Neuronal stem cell (in vitro differentiated cells): ENCODE measurements around the gene CNOT8.
A peak's percentile ranks its signal among the peaks of the same experiment; 100 is the strongest.

Experiments used
- DNase-seq: peaks from one replicate; pipeline ENCODE4 v3.0.0-alpha.2; 2013; ENCODE audit warnings: low spot score
- H2AFZ ChIP-seq: one replicate; pipeline ENCODE4 v1.6.1; 2013; ENCODE audit warnings: mild to moderate bottlenecking, low read length, inconsistent platforms
- H2AK5ac ChIP-seq: 2 replicates; pipeline ENCODE4 v1.6.1; 2013; ENCODE audit warnings: low read depth, mild to moderate bottlenecking, inconsistent platforms, low read length, moderate library complexity, mixed read lengths
- H2BK120ac ChIP-seq: 2 replicates; pipeline ENCODE4 v1.6.1; 2013; ENCODE audit warnings: low read depth, mild to moderate bottlenecking, inconsistent platforms, low read length, moderate library complexity, mixed read lengths
- H2BK12ac ChIP-seq: one replicate; pipeline ENCODE4 v1.6.1; 2013; ENCODE audit warnings: low read length, inconsistent platforms
- H2BK15ac ChIP-seq: 2 replicates; pipeline ENCODE4 v1.6.1; 2013; ENCODE audit warnings: mild to moderate bottlenecking, low read length, inconsistent platforms, mixed read lengths
- H2BK5ac ChIP-seq: one replicate; pipeline ENCODE4 v1.6.1; 2013; ENCODE audit warnings: inconsistent platforms, mild to moderate bottlenecking, low read length, moderate library complexity
- H3K14ac ChIP-seq: one replicate; pipeline ENCODE4 v1.6.1; 2013; ENCODE audit warnings: low read length, inconsistent platforms
- H3K18ac ChIP-seq: 2 replicates; pipeline ENCODE4 v1.6.1; 2013; ENCODE audit warnings: low read length, inconsistent platforms
- H3K23ac ChIP-seq: 2 replicates; pipeline ENCODE4 v1.6.1; 2013; ENCODE audit warnings: low read depth, mild to moderate bottlenecking, mixed read lengths, low read length, inconsistent platforms; ENCODE audit not compliant: poor library complexity
- H3K27ac ChIP-seq: replicated peaks from 3 replicates; pipeline ENCODE4 v1.5.1; 2013; ENCODE audit warnings: low read length, inconsistent platforms
- H3K27me3 ChIP-seq, 3 experiments: 2 replicates each; pipeline ENCODE4 v1.6.1; 2013; ENCODE audit warnings: low read length in 3 of 3, mild to moderate bottlenecking in 2 of 3, inconsistent platforms in 1 of 3, low read depth in 1 of 3, mixed read lengths in 1 of 3, moderate library complexity in 1 of 3; ENCODE audit not compliant: control insufficient read depth in 3 of 3, insufficient read depth in 3 of 3
- H3K36me3 ChIP-seq, 2 donors: replicated peaks in 1 of 2; 2 replicates each; pipeline ENCODE4 v1.6.1; 2013; ENCODE audit warnings: low read length in 2 of 2; ENCODE audit not compliant: control insufficient read depth in 2 of 2, insufficient read depth in 2 of 2
- H3K4ac ChIP-seq: 2 replicates; pipeline ENCODE4 v1.6.1; 2013; ENCODE audit warnings: inconsistent platforms, mild to moderate bottlenecking, low read length, moderate library complexity
- H3K4me1 ChIP-seq, 2 donors: 1 replicate in 1 of 2; 2 replicates in 1 of 2; pipeline ENCODE4 v1.6.1; 2013; ENCODE audit warnings: low read length in 2 of 2, low read depth in 1 of 2; ENCODE audit not compliant: control insufficient read depth in 2 of 2, insufficient read depth in 1 of 2
- H3K4me2 ChIP-seq: one replicate; pipeline ENCODE4 v1.6.1; 2013; ENCODE audit warnings: mild to moderate bottlenecking, low read length, inconsistent platforms; ENCODE audit not compliant: insufficient read depth, poor library complexity, severe bottlenecking
- H3K4me3 ChIP-seq, 2 donors: 2 replicates each; pipeline ENCODE4 v1.5.1; 2013; ENCODE audit warnings: low read length in 2 of 2, mild to moderate bottlenecking in 2 of 2, inconsistent platforms in 1 of 2, moderate library complexity in 1 of 2
- H3K79me1 ChIP-seq: one replicate; pipeline ENCODE4 v1.6.1; 2013; ENCODE audit warnings: low read depth, mild to moderate bottlenecking, inconsistent platforms, low read length, moderate library complexity
- H3K9ac ChIP-seq: one replicate; pipeline ENCODE4 v1.6.1; 2013; ENCODE audit warnings: mild to moderate bottlenecking, low read depth, low read length, inconsistent platforms; ENCODE audit not compliant: poor library complexity
- H3K9me3 ChIP-seq, 2 donors: replicated peaks in 1 of 2; 2 replicates each; pipeline versions ENCODE3 to v1.6.1; 2013; ENCODE audit warnings: low read length in 2 of 2, mild to moderate bottlenecking in 2 of 2, inconsistent platforms in 1 of 2, low read depth in 1 of 2, mixed read lengths in 1 of 2, moderate library complexity in 1 of 2; ENCODE audit not compliant: control insufficient read depth in 2 of 2, insufficient read depth in 1 of 2
- H4K8ac ChIP-seq: one replicate; pipeline ENCODE4 v1.6.1; 2013; ENCODE audit warnings: low read depth, mild to moderate bottlenecking, inconsistent platforms, low read length, moderate library complexity
- H4K91ac ChIP-seq: one replicate; pipeline ENCODE4 v1.6.1; 2013; ENCODE audit warnings: low read length, low read depth, mild to moderate bottlenecking, inconsistent platforms; ENCODE audit not compliant: poor library complexity
- WGBS, 2 donors: extraction: QIAGEN DNeasy Blood & Tissue Kit; methylation state at CpG; one replicate each; pipeline ENCODE4 v1.1.7; 2013; ENCODE audit warnings: missing lambda C conversion rate in 2 of 2, mixed read lengths in 1 of 2; ENCODE audit not compliant: insufficient read length in 2 of 2, insufficient replicate concordance in 1 of 2; ENCODE audit errors: extremely low coverage in 2 of 2; 5-methylcytosine and 5-hydroxymethylcytosine counted together

The CNOT8 gene

DNA sequence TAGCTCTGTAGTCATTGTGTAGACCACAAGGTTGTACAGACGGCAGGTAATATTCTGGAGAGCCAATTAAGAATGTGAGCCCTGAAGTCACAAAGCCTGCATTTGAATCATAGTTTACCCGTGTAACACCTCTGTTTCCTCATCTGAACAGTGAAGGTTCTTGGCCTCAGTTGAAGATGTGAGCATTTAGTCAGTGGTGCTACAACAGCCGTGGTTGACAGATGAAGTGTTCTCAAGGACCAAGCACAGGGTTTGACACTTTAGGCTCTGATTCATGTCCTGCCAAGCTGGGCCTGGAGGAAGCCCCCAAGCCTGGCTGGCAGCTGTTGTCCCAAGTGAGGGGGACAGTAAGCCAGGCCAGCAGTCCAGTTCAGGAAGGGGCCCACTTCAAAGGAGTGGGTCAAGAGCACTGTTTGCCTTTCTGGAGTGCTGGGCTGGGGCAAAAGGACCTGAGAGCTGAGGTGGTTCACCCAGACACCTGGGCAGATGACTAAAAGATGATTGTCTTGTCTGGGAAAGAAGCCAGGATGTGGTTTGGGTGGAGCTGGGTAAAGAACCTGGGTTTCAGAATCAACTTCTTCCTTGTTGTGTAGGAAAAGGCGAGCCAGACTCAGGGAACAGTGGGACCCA, 28.7 kb upstream of the CNOT8 start:
- Histone ChIP-seq H3K27me3 (no peaks in the 10 kb centered on the region), H2BK5ac (no peak overlapping the region), H3K9me3 (no peaks in the 10 kb centered on the region), H3K4me1 (no peaks in the 10 kb centered on the region), H3K23ac (no peak overlapping the region), H3K4me2 (no peak overlapping the region), H4K91ac (no peak overlapping the region), H3K4me3 (no peak overlapping the region), H2AFZ (no peak overlapping the region), H2BK15ac (no peak overlapping the region), H3K4ac (no peak overlapping the region), H2AK5ac (no peak overlapping the region), H3K18ac (no peak overlapping the region), H3K14ac (no peak overlapping the region), H3K27ac (no peak overlapping the region), H3K36me3 (peaks cover 5 to 36% of the 10 kb centered on the region in 2 donors), H4K8ac (no peak overlapping the region), H3K9ac (no peak overlapping the region), H2BK120ac (no peak overlapping the region), H3K79me1 (no peaks in the 10 kb centered on the region), H2BK12ac (no peak overlapping the region)
- WGBS, 2 donors = no CpG with 5 or more reads among the region's 4 CpGs
- no peak for DNase-seq

DNA sequence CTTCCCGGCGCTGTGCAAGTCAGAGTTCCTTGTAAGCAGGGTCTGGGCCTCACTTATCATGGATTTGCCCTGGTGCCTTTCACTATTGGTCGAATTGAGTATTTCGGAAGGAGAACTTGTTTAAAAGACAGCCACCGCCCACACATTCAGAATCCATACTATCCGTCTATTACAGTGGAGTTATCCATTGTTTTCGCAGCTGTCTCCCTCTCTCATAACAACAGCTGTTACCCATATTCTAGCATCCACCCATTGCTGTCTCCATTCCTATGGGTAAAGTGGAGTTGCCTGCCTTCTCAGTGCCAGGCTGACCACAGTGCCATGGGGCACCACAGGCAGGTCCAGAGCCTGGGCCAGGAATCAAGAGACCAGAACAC, 28.2 kb upstream of the CNOT8 start:
- no peak overlapping the region for H3K4ac ChIP-seq
- no peak overlapping the region for H4K91ac ChIP-seq
- H4K8ac ChIP-seq = no peak overlapping the region
- H3K23ac ChIP-seq = no peak overlapping the region
- H3K36me3 ChIP-seq = peaks cover 5 to 36% of the 10 kb centered on the region in 2 donors
- H2AK5ac ChIP-seq = no peak overlapping the region
- H3K4me1 ChIP-seq = no peaks in the 10 kb centered on the region
- H3K4me2 ChIP-seq = no peak overlapping the region
- H2BK5ac ChIP-seq = no peak overlapping the region
- no peak overlapping the region for H2BK12ac ChIP-seq
- H3K27ac ChIP-seq = no peak overlapping the region
- no peak overlapping the region for H3K18ac ChIP-seq
- H3K9ac ChIP-seq = no peak overlapping the region
- H3K14ac ChIP-seq = no peak overlapping the region
- no peaks in the 10 kb centered on the region for H3K9me3 ChIP-seq
- no peak overlapping the region for H3K4me3 ChIP-seq
- no peak overlapping the region for H2BK120ac ChIP-seq
- H3K79me1 ChIP-seq = no peaks in the 10 kb centered on the region
- DNase-seq = no peak
- no peak overlapping the region for H2BK15ac ChIP-seq
- no peak overlapping the region for H2AFZ ChIP-seq
- no peaks in the 10 kb centered on the region for H3K27me3 ChIP-seq
- whole genome bisulfite sequencing, 2 donors = no CpG with 5 or more reads among the region's 7 CpGs

DNA sequence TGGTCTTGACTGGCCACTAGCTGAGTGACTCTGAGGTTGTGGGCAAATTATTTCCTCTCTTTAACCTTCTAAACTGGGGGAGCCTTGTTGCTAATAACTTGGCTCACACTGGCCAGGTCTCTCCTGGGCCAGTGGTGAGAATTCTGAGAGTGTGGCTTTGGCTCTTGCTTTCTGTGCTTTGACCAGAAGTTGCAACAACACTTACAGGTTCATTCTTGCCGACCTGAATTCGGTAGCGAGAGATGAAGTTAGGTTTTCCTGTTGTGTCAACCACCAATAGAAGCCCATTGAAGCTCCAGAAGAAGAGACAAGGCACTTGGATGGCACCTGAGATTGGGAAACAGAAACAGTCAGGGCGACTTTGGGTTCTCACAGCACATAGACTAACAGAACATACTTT, 27.8 kb upstream of the CNOT8 start:
- Histone ChIP-seq H3K27ac (no peak overlapping the region), H3K36me3 (peaks cover 5 to 36% of the 10 kb centered on the region in 2 donors), H3K27me3 (no peaks in the 10 kb centered on the region), H2AFZ (no peak overlapping the region), H3K9ac (no peak overlapping the region), H2BK5ac (no peak overlapping the region), H3K9me3 (no peaks in the 10 kb centered on the region), H2BK120ac (no peak overlapping the region), H2AK5ac (no peak overlapping the region), H4K91ac (no peak overlapping the region), H3K4me3 (no peak overlapping the region), H3K23ac (no peak overlapping the region), H3K4me2 (no peak overlapping the region), H3K4me1 (no peaks in the 10 kb centered on the region), H2BK12ac (no peak overlapping the region), H3K14ac (no peak overlapping the region), H2BK15ac (no peak overlapping the region), H3K4ac (no peak overlapping the region), H3K79me1 (no peaks in the 10 kb centered on the region), H3K18ac (no peak overlapping the region), H4K8ac (no peak overlapping the region)
- no peak for DNase-seq
- no CpG with 5 or more reads among the region's 4 CpGs for WGBS, 2 donors

DNA sequence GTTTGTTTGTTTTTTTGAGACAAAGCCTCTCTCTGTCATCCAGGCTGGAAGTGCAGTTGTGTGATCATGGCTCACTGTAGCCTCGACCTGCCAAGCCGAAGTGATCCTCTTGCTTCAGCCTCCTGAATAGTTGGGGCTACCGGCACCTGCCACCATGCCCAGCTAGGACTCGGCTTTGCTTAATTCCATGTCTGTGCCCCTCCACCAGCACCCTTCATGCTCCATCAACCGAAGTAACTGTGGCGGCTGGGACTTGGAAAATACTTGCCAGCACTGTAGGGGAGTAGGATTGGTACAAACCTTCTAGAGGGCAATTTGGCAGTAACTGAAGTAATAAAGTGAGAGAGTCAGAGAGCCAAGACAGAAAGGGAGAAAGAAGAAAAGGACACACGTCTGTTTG, 27.0 kb upstream of the CNOT8 start:
- no peak overlapping the region for H3K4ac ChIP-seq
- H3K14ac ChIP-seq = no peak overlapping the region
- H2BK15ac ChIP-seq = no peak overlapping the region
- no peak overlapping the region for H3K27ac ChIP-seq
- H2AK5ac ChIP-seq = no peak overlapping the region
- H3K27me3 ChIP-seq = no peaks in the 10 kb centered on the region
- H3K79me1 ChIP-seq = no peaks in the 10 kb centered on the region
- no peak overlapping the region for H4K91ac ChIP-seq
- H3K4me2 ChIP-seq = no peak overlapping the region
- no peak overlapping the region for H3K18ac ChIP-seq
- H2BK120ac ChIP-seq = no peak overlapping the region
- peaks cover 5 to 36% of the 10 kb centered on the region in 2 donors for H3K36me3 ChIP-seq
- no peak overlapping the region for H2AFZ ChIP-seq
- H2BK5ac ChIP-seq = no peak overlapping the region
- no peaks in the 10 kb centered on the region for H3K9me3 ChIP-seq
- no peak overlapping the region for H3K9ac ChIP-seq
- H4K8ac ChIP-seq = no peak overlapping the region
- no peak for DNase-seq
- H3K23ac ChIP-seq = no peak overlapping the region
- no peaks in the 10 kb centered on the region for H3K4me1 ChIP-seq
- peak overlapping the region in 1 of 2 donors; percentile 1 for H3K4me3 ChIP-seq
- no peak overlapping the region for H2BK12ac ChIP-seq
- WGBS, 2 donors = no CpG with 5 or more reads among the region's 7 CpGs
